GM21390 (cell line): ENCODE measurements around the gene IL1R2.

ENCODE experiments used
- ATAC-seq: cut with Tn5 transposase; IDR thresholded peaks from one replicate; pipeline ENCODE4 v1.9.1; 2021; ENCODE audit not compliant: unreplicated experiment

Gene IL1R2

DNA sequence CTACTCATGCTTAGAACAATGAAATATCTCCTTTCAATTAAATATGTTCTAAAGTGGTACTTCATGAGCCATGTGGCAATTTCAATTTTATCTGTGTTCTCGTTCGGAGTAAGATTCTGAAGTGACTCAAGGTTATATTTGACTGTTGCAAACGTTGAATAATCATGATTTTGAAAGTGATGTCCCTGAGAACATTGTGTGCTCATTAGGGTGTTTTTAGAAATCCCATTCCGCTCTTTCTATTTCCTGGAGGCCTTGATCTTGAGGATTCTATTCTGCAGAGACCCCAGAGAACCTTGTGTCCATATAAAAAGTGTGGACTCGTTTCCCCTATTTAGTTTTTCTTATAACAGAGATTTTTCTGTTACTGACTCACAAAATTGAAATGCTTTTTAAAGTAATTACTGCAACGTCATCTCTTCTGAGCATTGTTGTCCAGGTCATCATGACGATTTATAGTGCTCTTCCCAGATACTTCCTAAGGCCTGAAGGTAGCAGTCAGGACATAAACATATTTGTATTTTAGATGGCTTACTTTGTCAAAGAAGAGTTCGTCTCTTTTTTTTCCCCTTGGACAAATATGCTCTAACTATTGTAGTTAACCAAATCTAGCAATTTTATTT is 27.2 kb downstream of the IL1R2 start:
- no peak for ATAC-seq

DNA sequence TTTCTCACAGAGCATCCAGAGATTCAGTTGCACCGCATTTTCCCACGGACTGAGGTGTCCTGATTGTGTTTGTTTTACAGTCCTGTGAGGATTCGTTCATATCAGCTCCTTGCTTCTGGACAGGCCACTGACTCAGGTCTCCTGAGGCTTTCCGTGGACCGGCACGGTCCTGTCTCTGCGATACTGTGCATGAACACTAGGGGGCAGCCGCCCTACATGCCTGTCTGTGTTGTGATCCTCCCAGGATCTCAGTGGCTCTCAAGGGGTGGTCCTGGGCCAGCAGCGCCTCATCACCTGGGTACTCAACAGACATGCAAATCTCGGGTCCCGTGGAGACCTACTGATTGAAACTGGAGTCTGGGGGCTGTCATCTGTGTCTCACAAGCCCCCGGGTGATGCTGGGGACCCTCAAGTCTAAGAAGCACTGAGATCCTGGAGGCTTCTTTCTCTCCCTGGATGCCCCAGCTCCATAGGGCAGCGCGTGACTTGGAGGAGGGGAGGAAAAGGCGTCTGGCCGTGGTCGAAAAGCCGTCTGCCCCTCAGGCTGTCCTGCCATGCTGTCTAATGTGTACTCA is 28.9 kb downstream of the IL1R2 start:
- peak; percentile 48 for ATAC-seq

DNA sequence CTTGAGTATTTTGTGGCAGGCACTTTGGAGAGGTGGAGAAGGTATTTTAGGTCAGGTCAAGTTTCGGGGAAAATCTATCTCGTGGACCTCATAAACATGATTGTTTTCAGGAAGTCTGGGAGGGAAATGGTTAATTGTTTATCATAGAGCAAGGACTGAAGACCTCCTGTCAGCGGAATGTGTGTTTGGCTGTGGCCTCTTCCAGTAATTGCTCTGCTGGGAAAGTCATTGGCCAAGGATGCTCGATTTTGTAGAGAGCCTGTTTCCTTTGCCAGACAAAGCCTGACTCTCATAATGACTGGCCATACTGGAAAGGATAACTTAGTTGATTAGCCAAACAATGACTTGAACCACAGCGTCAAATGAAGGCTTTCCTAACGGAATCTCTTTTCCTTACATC is 30.0 kb downstream of the IL1R2 start:
- ATAC-seq: no peak

DNA sequence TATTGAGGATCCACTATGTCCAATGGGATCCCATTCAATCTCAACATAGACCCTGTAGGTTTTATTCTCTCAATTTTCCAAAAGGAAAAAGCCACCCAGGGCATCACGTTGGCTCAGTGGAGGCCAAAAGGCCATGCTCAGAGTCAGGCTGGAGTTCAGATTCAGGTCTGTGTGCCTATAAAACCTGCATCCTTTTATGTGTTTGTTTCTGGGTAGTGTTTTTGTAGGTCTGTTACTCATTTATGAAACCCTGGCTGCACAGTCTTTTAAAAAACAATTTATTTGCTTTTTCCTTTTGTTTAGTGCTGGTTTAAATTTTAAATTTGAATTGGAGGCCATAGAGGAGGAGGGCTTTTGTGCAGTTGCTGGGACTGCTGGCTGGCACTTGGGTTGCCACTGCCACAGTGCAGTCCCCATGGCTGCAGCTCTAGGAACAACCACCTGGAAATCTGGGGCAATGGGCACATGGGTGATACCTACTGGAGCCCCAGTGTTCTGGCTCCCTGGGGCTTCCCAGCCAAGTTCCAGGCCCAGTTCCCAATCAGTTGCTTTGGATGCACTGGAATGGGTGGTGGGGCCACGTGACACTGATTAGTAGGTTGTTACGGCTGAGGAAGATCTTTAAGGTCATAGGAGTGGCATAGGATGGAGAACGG is 31.3 kb downstream of the IL1R2 start:
- ATAC-seq: no peak

DNA sequence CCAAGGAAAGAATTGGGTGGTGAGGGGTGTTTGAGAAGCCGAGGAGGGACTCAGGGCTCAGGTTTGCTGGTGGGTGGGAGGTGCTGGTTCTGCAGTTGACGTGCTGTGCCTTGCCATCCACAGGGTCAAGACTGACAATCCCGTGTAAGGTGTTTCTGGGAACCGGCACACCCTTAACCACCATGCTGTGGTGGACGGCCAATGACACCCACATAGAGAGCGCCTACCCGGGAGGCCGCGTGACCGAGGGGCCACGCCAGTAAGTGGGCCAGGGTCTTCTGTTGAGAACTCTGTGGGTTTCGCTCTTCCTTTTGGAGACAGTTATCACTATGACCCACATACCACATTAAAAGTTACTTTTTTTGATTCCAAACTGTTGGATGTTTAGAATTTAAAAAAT is 32.6 kb downstream of the IL1R2 start:
- no peak for ATAC-seq

DNA sequence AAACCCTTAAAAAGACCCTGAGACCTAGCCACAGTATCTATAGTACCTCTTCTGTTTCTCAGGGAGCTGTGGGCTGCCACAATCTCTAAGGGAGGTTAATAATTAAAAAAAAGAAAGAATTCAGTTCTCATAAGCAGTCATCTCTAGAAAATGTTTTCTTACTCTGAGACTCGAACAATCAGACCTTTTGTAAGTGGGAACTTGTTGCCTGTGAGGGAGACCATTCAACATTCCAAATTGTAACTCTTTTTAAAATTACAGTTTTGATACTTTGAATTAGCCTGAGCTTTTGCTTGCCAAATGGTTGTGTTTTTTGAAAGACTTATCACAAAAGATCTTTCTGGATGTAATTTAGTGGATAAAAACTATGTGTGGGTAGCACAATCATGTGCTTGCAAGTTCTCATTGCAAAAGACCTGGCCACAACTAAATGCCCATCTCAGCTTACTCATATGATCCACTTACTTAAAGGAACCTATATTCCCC is 33.3 kb downstream of the IL1R2 start:
- peak; percentile 73 for ATAC-seq

DNA sequence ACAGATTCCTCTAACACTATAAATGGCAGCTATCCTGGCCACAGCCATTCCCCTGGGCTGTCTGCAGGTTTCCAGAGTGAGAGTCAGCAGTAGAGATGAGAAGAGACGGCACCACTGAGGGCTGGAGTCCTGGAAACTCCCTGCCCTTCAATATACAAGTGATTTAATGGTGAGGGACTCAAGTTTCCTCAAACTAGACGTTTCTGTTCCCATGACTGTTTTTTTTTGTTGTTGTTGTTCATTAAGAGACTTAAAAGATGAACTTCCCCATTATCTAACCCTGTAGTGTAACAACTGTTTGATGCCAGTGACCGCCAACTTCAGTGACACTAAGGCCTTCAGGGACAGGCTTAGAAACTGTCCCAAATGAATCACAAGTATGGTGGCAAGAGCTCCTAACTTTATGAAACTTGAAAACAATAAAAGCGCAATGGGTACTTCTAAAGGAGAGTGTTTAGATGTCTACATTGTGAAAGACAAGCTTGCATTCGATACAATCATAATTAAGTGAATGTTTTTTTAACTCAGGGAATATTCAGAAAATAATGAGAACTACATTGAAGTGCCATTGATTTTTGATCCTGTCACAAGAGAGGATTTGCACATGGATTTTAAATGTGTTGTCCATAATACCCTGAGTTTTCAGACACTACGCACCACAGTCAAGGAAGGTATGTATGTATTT is 34.0 kb downstream of the IL1R2 start:
- ATAC-seq: peak; percentile 55

DNA sequence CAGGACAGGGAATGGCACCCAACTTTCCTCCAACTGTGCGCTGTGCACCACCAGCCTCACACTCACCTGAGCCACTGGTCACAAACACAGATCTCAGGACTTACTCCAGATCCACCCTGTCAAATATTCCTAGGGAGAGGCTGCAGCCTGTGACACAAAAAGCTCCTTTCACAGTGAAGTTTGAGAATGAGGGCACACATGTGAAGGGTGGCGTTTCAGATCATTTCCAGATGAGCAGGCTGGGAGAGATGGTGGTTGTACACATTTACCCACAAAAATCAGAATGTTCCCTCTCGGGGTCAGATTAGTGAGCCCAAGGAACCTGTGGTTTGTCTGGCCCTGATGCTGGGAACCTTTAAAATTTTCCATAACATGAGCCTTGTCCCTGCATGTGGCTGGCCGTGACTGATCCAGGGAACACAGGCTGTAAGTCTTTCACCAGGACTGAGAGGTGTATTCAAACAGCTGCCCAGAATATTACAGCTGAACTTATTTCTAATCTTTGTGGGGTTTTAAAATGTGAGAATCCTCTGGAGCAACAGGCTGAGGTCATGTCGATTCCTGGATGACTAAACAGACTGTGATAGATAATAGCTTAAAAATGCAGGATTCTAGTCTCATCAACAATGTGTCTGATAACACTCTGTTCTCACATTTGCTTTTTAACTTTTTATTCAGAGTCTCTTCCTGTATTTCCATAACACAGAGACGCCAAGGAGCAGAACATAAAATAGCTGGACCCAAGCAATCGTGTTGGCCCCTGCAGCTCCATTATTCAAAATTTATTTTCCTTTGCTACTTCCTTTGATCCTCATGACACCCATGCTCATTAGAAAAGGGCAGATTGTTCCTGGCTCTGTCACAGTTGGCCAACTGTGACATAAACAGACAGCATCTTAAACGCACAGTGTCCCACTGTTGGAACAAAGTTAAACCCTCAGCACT is 35.5 kb downstream of the IL1R2 start:
- no peak for ATAC-seq

DNA sequence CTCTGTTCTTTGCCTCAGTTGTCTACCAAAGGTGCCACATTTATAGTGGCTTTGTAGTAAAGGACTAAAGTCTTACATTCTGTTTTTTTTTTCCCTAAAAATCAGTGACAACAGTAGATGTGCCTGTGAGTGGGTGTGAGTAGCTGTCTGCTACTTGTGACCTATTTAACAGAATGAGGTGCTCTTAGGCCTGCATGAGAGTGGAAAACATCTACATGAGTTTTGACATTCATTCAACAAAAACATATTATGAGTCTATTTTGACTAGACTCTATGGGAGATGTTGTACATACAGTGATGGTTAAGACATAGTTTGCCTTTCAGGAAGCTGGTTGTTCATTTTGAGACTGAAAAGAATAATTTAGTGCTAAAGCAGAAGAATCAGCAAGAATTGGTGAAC is 36.7 kb downstream of the IL1R2 start:
- ATAC-seq: no peak

DNA sequence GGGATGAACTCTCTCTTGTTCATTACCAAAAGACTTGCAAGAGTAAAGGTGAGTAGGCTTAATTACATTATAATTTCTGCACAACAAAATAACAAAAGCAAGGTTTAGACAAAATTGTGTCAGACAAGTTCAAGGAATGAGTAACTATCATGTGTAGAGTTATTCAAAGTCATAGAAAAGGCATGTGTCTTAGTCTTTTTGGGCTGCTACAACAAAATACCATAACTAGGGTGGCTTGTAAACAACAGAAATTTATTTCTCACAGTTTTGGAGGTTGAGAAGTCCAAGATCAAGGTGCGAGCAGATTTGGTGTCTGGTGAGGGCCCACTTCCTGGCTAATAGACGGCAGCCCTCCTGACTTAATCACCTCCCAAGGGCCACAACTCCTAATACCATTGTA is 37.6 kb downstream of the IL1R2 start:
- ATAC-seq: no peak

DNA sequence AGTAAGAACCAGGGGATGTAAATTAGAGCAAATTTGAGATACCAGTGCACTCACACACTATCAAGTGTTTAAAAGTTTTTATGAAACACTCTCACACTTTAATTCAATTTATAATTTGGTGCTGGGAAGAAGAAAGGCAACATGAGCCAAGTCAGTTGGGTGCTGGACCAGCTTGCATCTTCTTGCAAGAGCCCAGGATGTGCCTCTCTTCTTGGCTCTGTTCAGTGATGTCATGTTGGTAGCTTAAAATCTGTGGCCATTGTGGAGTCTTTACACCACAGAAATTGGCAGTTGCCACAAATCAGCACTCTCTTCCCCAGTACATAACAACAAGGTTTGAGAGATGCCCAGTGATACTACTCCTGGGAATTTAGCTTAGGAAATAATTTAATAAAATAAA is 38.2 kb downstream of the IL1R2 start:
- ATAC-seq: no peak

DNA sequence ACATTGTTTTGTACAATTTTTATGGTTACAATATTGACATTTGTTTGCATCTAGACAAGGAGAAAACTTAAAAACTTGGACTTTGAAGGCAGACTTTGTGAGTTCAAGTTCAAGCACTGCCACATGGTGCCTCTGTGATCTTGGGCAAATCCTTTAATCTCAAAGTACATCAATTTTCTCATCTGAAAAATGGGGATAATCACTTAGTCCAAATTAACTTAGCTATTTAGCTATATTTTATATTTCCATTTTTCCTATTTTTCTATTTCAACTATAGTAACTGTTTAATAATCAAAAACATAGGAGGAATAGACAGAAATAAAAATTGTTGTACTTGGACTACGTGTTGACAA is 38.7 kb downstream of the IL1R2 start:
- ATAC-seq: no peak

DNA sequence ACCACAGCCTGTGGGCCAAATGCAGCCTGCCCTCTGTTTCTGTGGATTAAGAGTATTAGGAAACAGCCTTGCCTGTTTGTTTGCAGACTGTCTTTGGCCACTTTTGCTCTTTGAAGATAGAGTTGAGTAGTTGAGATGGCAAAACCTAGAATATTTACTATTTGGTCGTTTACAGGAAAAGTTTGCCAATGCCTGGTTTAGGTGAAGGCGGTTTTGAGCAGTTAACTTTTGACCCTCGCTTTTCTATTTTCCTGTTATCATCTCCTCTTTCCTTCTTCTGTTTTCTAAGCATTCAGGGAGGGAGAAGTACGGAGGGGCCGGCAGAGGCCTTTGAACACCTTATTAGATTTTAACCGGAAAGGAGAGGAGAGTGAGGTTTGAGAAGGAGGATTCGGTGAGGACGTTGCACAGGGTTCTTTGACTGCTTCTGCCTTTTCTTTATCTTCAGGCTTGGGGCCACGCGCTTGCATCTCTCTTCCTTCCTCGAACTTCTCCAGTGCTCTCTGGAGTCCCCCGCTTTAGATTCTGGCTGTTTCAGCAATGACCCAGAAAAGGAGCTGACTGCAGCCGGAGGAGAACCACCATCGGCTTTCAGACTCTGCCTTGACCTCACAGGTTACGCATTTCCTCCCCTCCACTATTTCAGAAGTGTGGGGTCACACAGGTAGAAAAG is 39.2 kb downstream of the IL1R2 start:
- ATAC-seq: no peak

DNA sequence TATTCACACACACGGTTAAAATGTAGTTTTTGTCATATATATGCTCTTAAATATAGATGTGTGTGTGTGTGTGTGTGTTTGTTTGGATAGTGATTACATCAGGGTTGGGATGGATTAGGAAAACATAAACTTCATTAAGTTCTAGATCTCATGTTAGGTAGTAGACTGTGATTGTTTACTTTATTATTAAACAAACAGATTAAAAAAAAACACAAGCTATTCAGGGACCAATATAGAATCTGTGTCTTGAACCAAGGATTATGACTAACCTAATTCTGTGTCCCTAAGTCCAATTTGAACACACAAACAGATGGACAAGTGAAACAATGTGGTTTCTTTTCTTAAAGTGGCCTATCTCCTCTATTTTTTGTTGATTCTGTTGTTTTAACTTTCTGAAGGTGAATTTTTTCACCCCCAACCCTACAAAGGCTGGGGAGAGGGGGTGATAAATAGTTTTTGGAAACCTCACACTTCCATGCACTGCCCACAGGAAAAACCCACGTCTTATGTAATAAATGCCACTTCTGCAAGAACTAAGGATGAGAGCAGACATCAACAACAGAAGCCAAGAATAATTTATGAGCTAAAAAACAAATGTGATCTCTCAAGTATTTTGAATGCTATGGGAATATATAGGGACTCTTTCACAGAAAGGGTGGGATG is 40.7 kb downstream of the IL1R2 start:
- no peak for ATAC-seq

DNA sequence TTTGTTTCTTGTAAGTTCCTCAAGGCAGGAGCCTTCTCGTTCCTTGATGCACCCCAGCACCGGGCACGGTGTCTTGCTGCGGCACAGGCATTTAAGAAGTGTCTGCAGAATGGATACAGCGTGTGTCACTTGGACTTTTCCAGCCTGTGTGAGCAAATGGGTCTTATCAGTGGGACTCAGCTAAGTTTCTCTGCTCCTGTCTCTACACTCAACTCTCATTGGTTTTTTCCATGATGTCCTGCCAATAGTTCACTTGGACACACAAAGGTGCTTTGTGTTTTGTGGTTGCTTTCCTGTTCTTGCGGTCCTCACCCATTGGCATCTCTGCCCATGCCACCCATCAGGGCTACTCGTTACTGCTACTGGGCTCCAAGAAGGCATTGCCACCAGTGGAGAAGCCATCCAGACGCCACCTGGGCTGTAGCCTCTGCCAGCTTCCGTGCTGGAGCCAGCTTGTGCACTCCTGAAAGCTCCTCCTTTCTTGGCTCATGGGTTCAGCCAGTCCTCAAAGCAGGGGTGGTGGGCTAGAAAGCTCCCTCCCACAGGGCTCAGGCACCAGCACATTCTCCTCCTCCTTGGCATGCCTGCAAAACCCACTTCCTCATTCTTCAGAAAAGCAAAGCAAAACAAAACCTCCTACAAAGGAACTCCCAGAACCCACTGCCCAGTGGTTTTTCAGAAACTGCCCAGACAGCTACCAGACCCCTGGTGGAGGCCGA is 41.4 kb downstream of the IL1R2 start:
- peak; percentile 87 for ATAC-seq

DNA sequence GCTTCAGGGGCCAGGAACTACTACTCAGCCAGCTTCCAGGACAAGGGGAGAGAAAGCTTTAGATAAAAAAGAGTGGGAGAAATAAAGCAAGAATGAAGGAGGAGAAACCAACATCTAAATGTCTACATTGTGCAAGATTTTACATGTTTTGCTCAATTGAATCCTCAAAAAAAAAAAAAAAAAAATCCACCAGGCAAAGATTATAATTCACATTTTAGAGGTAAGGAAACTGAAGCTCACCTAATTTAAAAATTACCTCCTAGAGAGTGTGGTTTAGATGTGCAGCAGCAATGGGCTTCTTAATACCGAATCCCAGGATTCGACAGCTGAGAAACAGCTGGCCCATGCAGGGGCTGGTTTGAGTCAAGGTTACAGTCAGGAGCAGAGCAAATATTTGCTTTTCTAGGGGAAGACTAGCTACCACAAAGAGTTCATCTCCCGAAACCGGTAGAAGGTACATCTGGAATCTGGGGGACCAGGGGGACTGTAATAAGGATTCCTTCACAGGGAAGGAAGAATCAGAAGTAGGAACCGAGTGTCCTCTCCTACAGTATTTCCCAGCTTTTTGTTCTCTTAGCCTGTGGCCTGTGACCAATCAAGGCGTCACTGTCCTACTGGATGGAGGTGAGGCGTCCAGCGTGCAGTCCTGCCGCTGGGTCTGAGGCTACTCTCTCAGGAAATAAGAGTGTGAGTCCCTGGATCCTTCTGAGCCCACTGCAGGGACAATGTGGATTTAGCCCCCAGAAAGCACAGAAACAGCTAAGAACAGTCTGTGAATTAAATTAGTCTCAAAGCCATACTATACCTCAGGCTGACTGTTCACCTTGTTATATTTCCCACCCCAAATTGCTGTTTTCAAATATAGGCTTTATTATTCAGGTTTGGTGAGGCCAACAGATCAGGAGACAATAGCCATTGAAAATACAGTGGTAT is 42.3 kb downstream of the IL1R2 start:
- no peak for ATAC-seq

DNA sequence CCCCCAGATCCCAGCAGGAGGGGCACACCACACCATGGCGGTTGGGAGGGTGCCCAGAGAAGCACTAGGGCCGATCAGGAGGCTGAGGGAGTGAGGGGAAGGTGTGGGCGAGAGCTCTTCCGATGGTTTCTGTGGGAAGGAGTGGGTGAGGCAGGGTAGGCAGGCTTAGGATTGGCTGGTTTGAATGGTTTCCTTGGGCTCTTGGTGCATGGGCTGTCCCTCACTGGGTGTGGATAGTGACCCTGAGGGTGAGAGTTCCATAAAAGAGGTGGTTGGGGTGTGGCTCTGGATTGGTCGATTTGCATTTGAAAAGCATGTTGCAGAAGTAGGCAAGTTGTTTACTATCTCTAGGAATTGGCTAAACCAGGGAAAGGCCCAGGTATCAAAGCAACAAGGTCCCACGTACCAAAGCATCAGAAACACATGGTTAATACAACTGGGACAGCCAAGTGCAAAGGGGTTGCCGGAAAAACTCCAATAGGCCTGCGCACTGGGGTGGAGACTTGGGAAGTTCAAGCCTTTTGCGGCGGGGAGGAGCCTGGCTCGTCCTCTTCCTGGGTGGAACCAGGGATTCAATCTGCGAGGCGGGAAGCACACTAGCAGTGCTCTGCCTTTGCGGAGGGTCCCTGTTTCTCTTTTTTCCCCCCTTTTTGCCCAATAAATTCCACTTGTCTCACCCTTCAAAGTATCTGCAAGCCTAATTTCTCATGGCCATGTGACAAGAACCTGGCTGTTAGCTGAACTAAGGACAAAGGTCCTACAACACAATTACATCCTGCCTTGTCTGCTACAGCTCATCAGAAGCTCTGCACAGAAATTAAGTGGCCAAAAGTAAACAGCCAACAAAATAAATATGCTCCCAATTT is 43.2 kb downstream of the IL1R2 start:
- ATAC-seq: no peak
